ENCODE results near the gene THBD.

THBD gene

GRCh38 chr20:23062632-23063031 is 13.2 kb upstream of the THBD start:
- peak overlapping the region; percentile 71 to 83 for H3K27ac ChIP-seq
- no peak for TF ChIP-seq CTCF (IDR thresholded peaks at IDR 0.05)
- H3K4me3 ChIP-seq = no peak overlapping the region
- peak; percentile 62 for DNase-seq (ENCODE audit: low spot score)

GRCh38 chr20:23061734-23062561 is 12.5 kb upstream of the THBD start:
- peak; percentile 84 for DNase-seq (ENCODE audit: low spot score)
- Histone ChIP-seq H3K4me3 (peak overlapping the region; percentile 37), H3K27ac (peak overlapping the region; percentile 71 to 94)
- peak; percentile 51 for TF ChIP-seq CTCF (IDR thresholded peaks at IDR 0.05)

- DNase-seq (ENCODE audit: low spot score) = no peak
- TF ChIP-seq CTCF (IDR thresholded peaks at IDR 0.05) = no peak
- Histone ChIP-seq H3K4me3 (peak overlapping the region; percentile 37), H3K27ac (peak overlapping the region; percentile 71 to 94)
These were observed 11.8 kb upstream of the THBD start for GRCh38 chr20:23061262-23061661.

GRCh38 chr20:23060629-23061028 is 11.2 kb upstream of the THBD start:
- no peak overlapping the region for H3K4me3 ChIP-seq
- H3K27ac ChIP-seq = peak overlapping the region; percentile 71 to 94
- DNase-seq (ENCODE audit: low spot score) = no peak
- no peak for TF ChIP-seq CTCF (IDR thresholded peaks at IDR 0.05)

GRCh38 chr20:23059846-23060245 is 10.4 kb upstream of the THBD start:
- TF ChIP-seq CTCF (IDR thresholded peaks at IDR 0.05) = no peak
- Histone ChIP-seq H3K27ac (peak overlapping the region; percentile 12 to 57), H3K4me3 (no peak overlapping the region)
- DNase-seq (ENCODE audit: low spot score) = no peak

GRCh38 chr20:23059001-23059400 is 9.5 kb upstream of the THBD start:
- Histone ChIP-seq H3K4me3 (no peak overlapping the region), H3K27ac (no peak overlapping the region)
- no peak for TF ChIP-seq CTCF (IDR thresholded peaks at IDR 0.05)
- DNase-seq (ENCODE audit: low spot score) = no peak

GRCh38 chr20:23058240-23058639 is 8.8 kb upstream of the THBD start:
- Histone ChIP-seq H3K27ac (no peak overlapping the region), H3K4me3 (no peak overlapping the region)
- DNase-seq (ENCODE audit: low spot score) = no peak
- TF ChIP-seq CTCF (IDR thresholded peaks at IDR 0.05) = no peak

All from coronary artery (tissue), 2 donors.